ENCODE measurements around the gene KIAA1328. TPM values are rescaled to one million over a fixed set of nuclear protein-coding genes. Genes with fewer than 3 reads are reported as not detected.
A peak's percentile ranks its signal among the peaks of the same experiment; 100 is the strongest.

KIAA1328 gene
- total and polyA plus RNA-seq, 7 donors, result 1.3 to 4.4 (median 3.5) TPM

- no peak for DNase-seq
These were observed 58.2 kb downstream of the KIAA1328 start for GRCh38 chr18:36887114-36887513.

GRCh38 chr18:36887864-36888263, 58.9 kb downstream of the KIAA1328 start:
- TF ChIP-seq CTCF (IDR thresholded peaks at IDR 0.05), result no peak
- 65 to 72% (median 69%) methylated on average over 1 of the region's 1 CpG for WGBS, 3 donors
- Histone ChIP-seq H3K9me3 (no peaks in the 10 kb centered on the region), H3K4me3 (no peak overlapping the region), H3K36me3 (ENCODE audit: insufficient read depth in 1 of 2, low read depth in 1 of 2) (no peaks in the 10 kb centered on the region), H3K27ac (no peak overlapping the region), H3K27me3 (ENCODE audit: insufficient read depth in 3 of 3, low read length in 2 of 3) (no peaks in the 10 kb centered on the region), H3K4me1 (no peaks in the 10 kb centered on the region)
- intact Hi-C loops (cut with DNase I), result no loop called here
- DNase-seq (no peak), ATAC-seq (no peak)

More at GRCh38 chr18:36887114-36887513, 58.2 kb downstream of the KIAA1328 start:
- ATAC-seq, result no peak
- no peaks in the 10 kb centered on the region for H3K27me3 ChIP-seq (ENCODE audit: insufficient read depth in 3 of 3, low read length in 2 of 3)
- no peaks in the 10 kb centered on the region for H3K36me3 ChIP-seq (ENCODE audit: insufficient read depth in 1 of 2, low read depth in 1 of 2)
- no peaks in the 10 kb centered on the region for H3K4me1 ChIP-seq
- H3K4me3 ChIP-seq, result no peak overlapping the region
- intact Hi-C loops (cut with DNase I), result no loop called here
- no peaks in the 10 kb centered on the region for H3K9me3 ChIP-seq
- no peak overlapping the region for H3K27ac ChIP-seq
- TF ChIP-seq CTCF (IDR thresholded peaks at IDR 0.05), result no peak

GRCh38 chr18:36888778-36889177, 59.9 kb downstream of the KIAA1328 start:
- H3K4me1 ChIP-seq, result no peaks in the 10 kb centered on the region

GRCh38 chr18:36889321-36889720, 60.4 kb downstream of the KIAA1328 start:
- DNase-seq (no peak), ATAC-seq (peak in 3 of 4 donors; percentile 43 to 55 (median 47))
- TF ChIP-seq CTCF (IDR thresholded peaks at IDR 0.05), result no peak
- Histone ChIP-seq H3K4me1 (no peaks in the 10 kb centered on the region), H3K9me3 (no peaks in the 10 kb centered on the region), H3K4me3 (no peak overlapping the region), H3K36me3 (ENCODE audit: insufficient read depth in 1 of 2, low read depth in 1 of 2) (no peaks in the 10 kb centered on the region), H3K27ac (no peak overlapping the region), H3K27me3 (ENCODE audit: insufficient read depth in 3 of 3, low read length in 2 of 3) (no peaks in the 10 kb centered on the region)
- intact Hi-C loops (cut with DNase I), result no loop called here
- WGBS, 3 donors, result 57 to 80% (median 79%) methylated on average over 1 of the region's 1 CpG

More at GRCh38 chr18:36888778-36889177, 59.9 kb downstream of the KIAA1328 start:
- no peak for ATAC-seq
- H3K4me3 ChIP-seq, result no peak overlapping the region
- no peaks in the 10 kb centered on the region for H3K9me3 ChIP-seq
- TF ChIP-seq CTCF (IDR thresholded peaks at IDR 0.05), result no peak
- no peaks in the 10 kb centered on the region for H3K27me3 ChIP-seq (ENCODE audit: insufficient read depth in 3 of 3, low read length in 2 of 3)
- no peak overlapping the region for H3K27ac ChIP-seq
- no peak for DNase-seq
- intact Hi-C loops (cut with DNase I), result no loop called here
- no peaks in the 10 kb centered on the region for H3K36me3 ChIP-seq (ENCODE audit: insufficient read depth in 1 of 2, low read depth in 1 of 2)

GRCh38 chr18:36889742-36890141, 60.8 kb downstream of the KIAA1328 start:
- no peaks in the 10 kb centered on the region for H3K27me3 ChIP-seq (ENCODE audit: insufficient read depth in 3 of 3, low read length in 2 of 3)
- DNase-seq, result no peak
- no peak for ATAC-seq

More at GRCh38 chr18:36889742-36890141, 60.8 kb downstream of the KIAA1328 start:
- H3K36me3 ChIP-seq (ENCODE audit: insufficient read depth in 1 of 2, low read depth in 1 of 2), result no peaks in the 10 kb centered on the region
- H3K27ac ChIP-seq, result no peak overlapping the region
- H3K4me1 ChIP-seq, result no peaks in the 10 kb centered on the region
- no peak for TF ChIP-seq CTCF (IDR thresholded peaks at IDR 0.05)
- intact Hi-C loops (cut with DNase I), result no loop called here
- no peak overlapping the region for H3K4me3 ChIP-seq
- H3K9me3 ChIP-seq, result no peaks in the 10 kb centered on the region

Measured in psoas muscle (tissue), 8 donors.